ENCODE data around the gene GAS7.
A peak's percentile ranks its signal among the peaks of the same experiment; 100 is the strongest.

GAS7 gene

GRCh38 chr17:10118788-10119130, 79.6 kb downstream of the GAS7 start:
- Histone ChIP-seq H3K36me3 (ENCODE audit: control insufficient read depth in 1 of 2, insufficient read depth in 2 of 2, low read length in 2 of 2) (no peaks in the 10 kb centered on the region), H2AFZ (ENCODE audit: insufficient read depth, low read length, poor library complexity) (no peak overlapping the region), H4K91ac (ENCODE audit: low read depth, low read length) (no peak overlapping the region), H3K79me1 (ENCODE audit: low read length) (peaks cover 21% of the 10 kb centered on the region), H3K4ac (ENCODE audit: low read depth, low read length) (no peak overlapping the region), H2BK120ac (ENCODE audit: insufficient read depth, low read length, poor library complexity) (no peak overlapping the region), H3K4me2 (ENCODE audit: low read length) (no peak overlapping the region), H3K79me2 (ENCODE audit: control insufficient read depth, insufficient read depth, low read length, poor library complexity) (peaks cover 2% of the 10 kb centered on the region), H3K4me3 (ENCODE audit: low read depth, low read length) (no peak overlapping the region), H3K18ac (ENCODE audit: low read length) (peak overlapping the region; percentile 45), H3K9ac (ENCODE audit: low read length) (no peak overlapping the region), H3K9me3 (ENCODE audit: insufficient read depth, low read depth, low read length) (no peaks in the 10 kb centered on the region), H3K4me1 (ENCODE audit: control insufficient read depth in 1 of 2, insufficient read depth in 2 of 2, low read length in 2 of 2) (peaks cover 51 to 59% of the 10 kb centered on the region in 2 experiments), H3K27ac (ENCODE audit: low read depth, low read length) (no peak overlapping the region), H4K12ac (ENCODE audit: low read depth, low read length) (no peak overlapping the region), H3K27me3 (ENCODE audit: insufficient read depth, low read length) (no peaks in the 10 kb centered on the region), H3K23ac (ENCODE audit: low read length) (no peak overlapping the region), H4K8ac (ENCODE audit: low read depth, low read length) (no peak overlapping the region), H2BK5ac (ENCODE audit: low read depth, low read length, poor library complexity) (no peak overlapping the region), H3K14ac (ENCODE audit: low read length) (peak overlapping the region; percentile 16), H2AK5ac (ENCODE audit: low read length) (peak overlapping the region; percentile 66), H2BK12ac (ENCODE audit: low read length) (peak overlapping the region; percentile 25)
- WGBS (ENCODE audit: extremely low coverage, insufficient coverage, insufficient read length) = no CpG with 5 or more reads among the region's 5 CpGs
- DNase-seq = no peak

GRCh38 chr17:10117581-10118001, 80.8 kb downstream of the GAS7 start:
- H3K79me2 ChIP-seq (ENCODE audit: control insufficient read depth, insufficient read depth, low read length, poor library complexity) = no peaks in the 10 kb centered on the region
- no peak overlapping the region for H4K12ac ChIP-seq (ENCODE audit: low read depth, low read length)
- H3K4me3 ChIP-seq (ENCODE audit: low read depth, low read length) = no peak overlapping the region

GRCh38 chr17:10116753-10117420, 81.5 kb downstream of the GAS7 start:
- peak overlapping the region; percentile 29 for H2BK120ac ChIP-seq (ENCODE audit: insufficient read depth, low read length, poor library complexity)
- peak overlapping the region; percentile 70 for H2BK5ac ChIP-seq (ENCODE audit: low read depth, low read length, poor library complexity)
- no peaks in the 10 kb centered on the region for H3K36me3 ChIP-seq (ENCODE audit: control insufficient read depth in 1 of 2, insufficient read depth in 2 of 2, low read length in 2 of 2)
- H3K4ac ChIP-seq (ENCODE audit: low read depth, low read length) = peak overlapping the region; percentile 13
- no peak overlapping the region for H4K12ac ChIP-seq (ENCODE audit: low read depth, low read length)
- no peak overlapping the region for H3K4me3 ChIP-seq (ENCODE audit: low read depth, low read length)
- no CpG with 5 or more reads among the region's 5 CpGs for WGBS (ENCODE audit: extremely low coverage, insufficient coverage, insufficient read length)
- H2AFZ ChIP-seq (ENCODE audit: insufficient read depth, low read length, poor library complexity) = no peak overlapping the region
- H3K4me2 ChIP-seq (ENCODE audit: low read length) = peak overlapping the region; percentile 49
- H4K8ac ChIP-seq (ENCODE audit: low read depth, low read length) = no peak overlapping the region
- H3K79me2 ChIP-seq (ENCODE audit: control insufficient read depth, insufficient read depth, low read length, poor library complexity) = no peaks in the 10 kb centered on the region
- peak overlapping the region; percentile 58 for H4K91ac ChIP-seq (ENCODE audit: low read depth, low read length)
- H3K27me3 ChIP-seq (ENCODE audit: insufficient read depth, low read length) = no peaks in the 10 kb centered on the region
- H3K79me1 ChIP-seq (ENCODE audit: low read length) = peaks cover 21% of the 10 kb centered on the region
- H3K23ac ChIP-seq (ENCODE audit: low read length) = no peak overlapping the region
- peak overlapping the region; percentile 48 for H3K18ac ChIP-seq (ENCODE audit: low read length)
- H3K4me1 ChIP-seq (ENCODE audit: control insufficient read depth in 1 of 2, insufficient read depth in 2 of 2, low read length in 2 of 2) = peaks cover 51 to 59% of the 10 kb centered on the region in 2 experiments
- H3K27ac ChIP-seq (ENCODE audit: low read depth, low read length) = peak overlapping the region; percentile 74
- no peaks in the 10 kb centered on the region for H3K9me3 ChIP-seq (ENCODE audit: insufficient read depth, low read depth, low read length)
- peak; percentile 50 to 91 for DNase-seq
- peak overlapping the region; percentile 44 for H2BK12ac ChIP-seq (ENCODE audit: low read length)
- H3K14ac ChIP-seq (ENCODE audit: low read length) = peak overlapping the region; percentile 10
- H3K9ac ChIP-seq (ENCODE audit: low read length) = no peak overlapping the region
- H2AK5ac ChIP-seq (ENCODE audit: low read length) = no peak overlapping the region

More at GRCh38 chr17:10117581-10118001, 80.8 kb downstream of the GAS7 start:
- peak; percentile 63 to 75 for DNase-seq
- H3K4me2 ChIP-seq (ENCODE audit: low read length) = peak overlapping the region; percentile 49
- peak overlapping the region; percentile 58 for H4K91ac ChIP-seq (ENCODE audit: low read depth, low read length)
- peak overlapping the region; percentile 48 for H3K18ac ChIP-seq (ENCODE audit: low read length)
- H3K9me3 ChIP-seq (ENCODE audit: insufficient read depth, low read depth, low read length) = no peaks in the 10 kb centered on the region
- H3K4ac ChIP-seq (ENCODE audit: low read depth, low read length) = peak overlapping the region; percentile 6
- peak overlapping the region; percentile 29 for H2BK120ac ChIP-seq (ENCODE audit: insufficient read depth, low read length, poor library complexity)
- H3K36me3 ChIP-seq (ENCODE audit: control insufficient read depth in 1 of 2, insufficient read depth in 2 of 2, low read length in 2 of 2) = no peaks in the 10 kb centered on the region
- H2AK5ac ChIP-seq (ENCODE audit: low read length) = peak overlapping the region; percentile 54
- H2AFZ ChIP-seq (ENCODE audit: insufficient read depth, low read length, poor library complexity) = no peak overlapping the region
- no peak overlapping the region for H3K23ac ChIP-seq (ENCODE audit: low read length)
- no CpG with 5 or more reads among the region's 7 CpGs for WGBS (ENCODE audit: extremely low coverage, insufficient coverage, insufficient read length)
- peak overlapping the region; percentile 12 for H2BK12ac ChIP-seq (ENCODE audit: low read length)
- peak overlapping the region; percentile 12 for H3K14ac ChIP-seq (ENCODE audit: low read length)
- H3K4me1 ChIP-seq (ENCODE audit: control insufficient read depth in 1 of 2, insufficient read depth in 2 of 2, low read length in 2 of 2) = peaks cover 51 to 59% of the 10 kb centered on the region in 2 experiments
- H3K27me3 ChIP-seq (ENCODE audit: insufficient read depth, low read length) = no peaks in the 10 kb centered on the region
- no peak overlapping the region for H3K9ac ChIP-seq (ENCODE audit: low read length)
- H2BK5ac ChIP-seq (ENCODE audit: low read depth, low read length, poor library complexity) = peak overlapping the region; percentile 5
- no peak overlapping the region for H4K8ac ChIP-seq (ENCODE audit: low read depth, low read length)
- peak overlapping the region; percentile 74 for H3K27ac ChIP-seq (ENCODE audit: low read depth, low read length)
- peaks cover 21% of the 10 kb centered on the region for H3K79me1 ChIP-seq (ENCODE audit: low read length)

DNA sequence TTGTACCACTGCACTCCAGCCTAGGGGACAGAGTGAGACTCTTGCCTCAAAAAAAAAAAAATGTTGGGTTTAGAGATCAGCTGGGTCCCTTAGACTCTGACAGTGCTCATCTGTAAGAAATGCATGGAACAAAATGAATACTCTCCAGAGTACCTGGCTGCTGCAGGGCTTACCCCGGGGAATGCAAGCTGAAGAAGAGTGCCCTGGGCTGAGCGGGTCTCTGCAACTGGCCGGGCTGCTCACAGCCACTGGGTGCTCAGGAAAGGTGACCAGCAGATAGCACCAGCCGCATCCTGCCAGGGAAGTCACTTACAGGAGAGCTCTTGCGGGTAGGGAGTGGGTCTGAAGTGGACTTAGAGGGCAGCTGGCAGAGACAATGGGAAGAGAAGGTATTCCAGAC, 82.1 kb downstream of the GAS7 start:
- H3K79me1 ChIP-seq (ENCODE audit: low read length) = peaks cover 21% of the 10 kb centered on the region
- no peaks in the 10 kb centered on the region for H3K27me3 ChIP-seq (ENCODE audit: insufficient read depth, low read length)
- no peaks in the 10 kb centered on the region for H3K9me3 ChIP-seq (ENCODE audit: insufficient read depth, low read depth, low read length)
- H3K23ac ChIP-seq (ENCODE audit: low read length) = no peak overlapping the region
- WGBS (ENCODE audit: extremely low coverage, insufficient coverage, insufficient read length) = no CpG with 5 or more reads among the region's 5 CpGs
- no peak overlapping the region for H2BK120ac ChIP-seq (ENCODE audit: insufficient read depth, low read length, poor library complexity)
- no peak overlapping the region for H4K12ac ChIP-seq (ENCODE audit: low read depth, low read length)
- H3K27ac ChIP-seq (ENCODE audit: low read depth, low read length) = peak overlapping the region; percentile 40
- no peak overlapping the region for H3K4me3 ChIP-seq (ENCODE audit: low read depth, low read length)
- H3K14ac ChIP-seq (ENCODE audit: low read length) = no peak overlapping the region
- peak; percentile 94 to 97 for DNase-seq
- H3K18ac ChIP-seq (ENCODE audit: low read length) = no peak overlapping the region
- H2AFZ ChIP-seq (ENCODE audit: insufficient read depth, low read length, poor library complexity) = no peak overlapping the region
- H3K4me1 ChIP-seq (ENCODE audit: control insufficient read depth in 1 of 2, insufficient read depth in 2 of 2, low read length in 2 of 2) = peaks cover 51 to 59% of the 10 kb centered on the region in 2 experiments
- H3K36me3 ChIP-seq (ENCODE audit: control insufficient read depth in 1 of 2, insufficient read depth in 2 of 2, low read length in 2 of 2) = no peaks in the 10 kb centered on the region
- no peak overlapping the region for H2BK12ac ChIP-seq (ENCODE audit: low read length)
- no peaks in the 10 kb centered on the region for H3K79me2 ChIP-seq (ENCODE audit: control insufficient read depth, insufficient read depth, low read length, poor library complexity)
- H3K4me2 ChIP-seq (ENCODE audit: low read length) = no peak overlapping the region
- H4K91ac ChIP-seq (ENCODE audit: low read depth, low read length) = peak overlapping the region; percentile 11
- H3K9ac ChIP-seq (ENCODE audit: low read length) = no peak overlapping the region
- no peak overlapping the region for H2BK5ac ChIP-seq (ENCODE audit: low read depth, low read length, poor library complexity)
- H4K8ac ChIP-seq (ENCODE audit: low read depth, low read length) = no peak overlapping the region
- H3K4ac ChIP-seq (ENCODE audit: low read depth, low read length) = no peak overlapping the region
- no peak overlapping the region for H2AK5ac ChIP-seq (ENCODE audit: low read length)

All from trophoblast cell (in vitro differentiated cells and primary cell).